H9 (cell line): Measurements from ENCODE around the gene USP5. TPM values are rescaled to one million over a fixed set of nuclear protein-coding genes. Genes with fewer than 3 reads are reported as not detected.

ENCODE experiments used
- DNase-seq: peaks from one replicate; pipeline ENCODE4 v3.0.0-alpha.2; 2017
- H2AFZ ChIP-seq: one replicate; pipeline ENCODE4 v1.6.1; 2013; ENCODE audit warnings: mild to moderate bottlenecking, low read length, control low read depth, moderate library complexity
- H2AK5ac ChIP-seq: 2 replicates; pipeline ENCODE4 v1.6.1; 2013; ENCODE audit warnings: low read length, control low read depth, mixed read lengths; ENCODE audit not compliant: insufficient read length
- H2BK120ac ChIP-seq: one replicate; pipeline ENCODE4 v1.6.1; 2013; ENCODE audit warnings: low read depth, mild to moderate bottlenecking, low read length, control low read depth, inconsistent platforms; ENCODE audit not compliant: poor library complexity, severe bottlenecking
- H2BK12ac ChIP-seq: 2 replicates; pipeline ENCODE4 v1.6.1; 2013; ENCODE audit warnings: low read length, control low read depth, mixed read lengths, low read depth; ENCODE audit not compliant: insufficient read length
- H2BK15ac ChIP-seq: 2 replicates; pipeline ENCODE4 v1.6.1; 2013; ENCODE audit warnings: low read depth, low read length, control low read depth
- H2BK20ac ChIP-seq: one replicate; pipeline ENCODE4 v1.6.1; 2013; ENCODE audit warnings: low read depth, mild to moderate bottlenecking, low read length, control low read depth, inconsistent platforms; ENCODE audit not compliant: poor library complexity, severe bottlenecking
- H2BK5ac ChIP-seq: 2 replicates; pipeline ENCODE4 v1.6.1; 2013; ENCODE audit warnings: low read length, control low read depth, mixed read lengths; ENCODE audit not compliant: insufficient read length
- H3K14ac ChIP-seq: 2 replicates; pipeline ENCODE4 v1.6.1; 2013; ENCODE audit warnings: low read length, control low read depth; ENCODE audit not compliant: insufficient read depth
- H3K18ac ChIP-seq: 2 replicates; pipeline ENCODE4 v1.6.1; 2013; ENCODE audit warnings: low read depth, mild to moderate bottlenecking, mixed read lengths, low read length, control low read depth; ENCODE audit not compliant: insufficient read length
- H3K23ac ChIP-seq: 2 replicates; pipeline ENCODE4 v1.6.1; 2013; ENCODE audit warnings: low read length, control low read depth, mixed read lengths, low read depth; ENCODE audit not compliant: insufficient read length
- H3K23me2 ChIP-seq: 2 replicates; pipeline ENCODE4 v1.6.1; 2013; ENCODE audit warnings: low read depth, mild to moderate bottlenecking, mixed read lengths, low read length, control low read depth; ENCODE audit not compliant: insufficient read length, poor library complexity, severe bottlenecking
- H3K27ac ChIP-seq: 2 replicates; pipeline ENCODE4 v1.5.1; 2013; ENCODE audit warnings: low read length, control low read depth, mixed read lengths, low read depth; ENCODE audit not compliant: insufficient read length
- H3K27me3 ChIP-seq: 2 replicates; pipeline ENCODE4 v1.6.1; 2013; ENCODE audit warnings: low read length, control low read depth, inconsistent platforms; ENCODE audit not compliant: insufficient read depth
- H3K4ac ChIP-seq: 2 replicates; pipeline ENCODE4 v1.6.1; 2013; ENCODE audit warnings: low read depth, mild to moderate bottlenecking, control low read depth, inconsistent platforms, low read length, moderate library complexity
- H3K4me1 ChIP-seq: 2 replicates; pipeline ENCODE4 v1.6.1; 2013; ENCODE audit warnings: low read length, control low read depth, inconsistent platforms; ENCODE audit not compliant: insufficient read depth
- H3K4me2 ChIP-seq: 2 replicates; pipeline ENCODE4 v1.6.1; 2013; ENCODE audit warnings: low read length, control low read depth, mixed read lengths; ENCODE audit not compliant: insufficient read length, insufficient read depth
- H3K56ac ChIP-seq: 2 replicates; pipeline ENCODE4 v1.6.1; 2013; ENCODE audit warnings: low read depth, mild to moderate bottlenecking, mixed read lengths, low read length, control low read depth; ENCODE audit not compliant: insufficient read length
- H3K79me1 ChIP-seq: 2 replicates; pipeline ENCODE4 v1.6.1; 2013; ENCODE audit warnings: low read depth, mild to moderate bottlenecking, moderate library complexity, low read length, control low read depth, inconsistent platforms; ENCODE audit not compliant: insufficient read depth, poor library complexity, severe bottlenecking
- H3K79me2 ChIP-seq: 2 replicates; pipeline ENCODE4 v1.6.1; 2013; ENCODE audit warnings: low read length, control low read depth, inconsistent platforms; ENCODE audit not compliant: insufficient read depth
- H3K9ac ChIP-seq: 2 replicates; pipeline ENCODE4 v1.6.1; 2013; ENCODE audit warnings: low read length, control low read depth, mixed read lengths; ENCODE audit not compliant: insufficient read length; ENCODE audit errors: extremely low read depth
- H3K9me3 ChIP-seq: one replicate; pipeline ENCODE4 v1.6.1; 2013; ENCODE audit warnings: low read depth, low read length, inconsistent platforms; ENCODE audit not compliant: control insufficient read depth
- H3T11ph ChIP-seq: one replicate; pipeline ENCODE4 v1.6.1; 2013; ENCODE audit warnings: mild to moderate bottlenecking, low read length, control low read depth, inconsistent platforms
- H4K20me1 ChIP-seq: one replicate; pipeline ENCODE4 v1.6.1; 2013; ENCODE audit not compliant: control insufficient read depth, insufficient read length, insufficient read depth
- H4K5ac ChIP-seq: 2 replicates; pipeline ENCODE4 v1.6.1; 2013; ENCODE audit warnings: low read depth, mild to moderate bottlenecking, mixed read lengths, low read length, control low read depth; ENCODE audit not compliant: insufficient read length
- H4K8ac ChIP-seq: replicated peaks from 2 replicates; pipeline ENCODE4 v1.6.1; 2013; ENCODE audit warnings: low read length, control low read depth, mixed read lengths, low read depth; ENCODE audit not compliant: insufficient read length
- H4K91ac ChIP-seq: 2 replicates; pipeline ENCODE4 v1.6.1; 2013; ENCODE audit warnings: low read depth, mild to moderate bottlenecking, moderate library complexity, mixed read lengths, low read length, control low read depth; ENCODE audit not compliant: insufficient read length
- H3K27ac Mint-ChIP-seq, 3 experiments: 2 replicates in 2 of 3; 3 replicates in 1 of 3; pipeline ENCODE4 v1.8.0; 2020 to 2021; ENCODE audit warnings: mixed read lengths in 3 of 3, mild to moderate bottlenecking in 1 of 3, moderate library complexity in 1 of 3
- H3K27me3 Mint-ChIP-seq: 2 replicates; pipeline ENCODE4 v1.8.0; 2021; ENCODE audit warnings: low read depth, mild to moderate bottlenecking, moderate library complexity, mixed read lengths
- H3K36me3 Mint-ChIP-seq, 3 experiments: 2 replicates in 2 of 3; 3 replicates in 1 of 3; pipeline ENCODE4 v1.8.0; 2020 to 2021; ENCODE audit warnings: low read depth in 3 of 3, mixed read lengths in 3 of 3; ENCODE audit not compliant: insufficient read depth in 1 of 3
- H3K4me1 Mint-ChIP-seq, 2 experiments: 2 replicates each; pipeline ENCODE4 v1.8.0; 2020; ENCODE audit warnings: mixed read lengths in 2 of 2
- H3K4me3 Mint-ChIP-seq, 2 experiments: 2 replicates in 1 of 2; 3 replicates in 1 of 2; pipeline ENCODE4 v1.8.0; 2020 to 2021; ENCODE audit warnings: mild to moderate bottlenecking in 2 of 2, mixed read lengths in 2 of 2, moderate library complexity in 1 of 2
- H3K9me3 Mint-ChIP-seq, 2 experiments: 2 replicates in 1 of 2; 3 replicates in 1 of 2; pipeline ENCODE4 v1.8.0; 2020; ENCODE audit warnings: mild to moderate bottlenecking in 2 of 2, mixed read lengths in 2 of 2, moderate library complexity in 1 of 2
- WGBS: extraction: QIAGEN DNeasy Blood & Tissue Kit; methylation state at CpG from one replicate; pipeline ENCODE4 v1.1.7; 2013; ENCODE audit warnings: missing lambda C conversion rate, low lambda C conversion rate, mixed read lengths; ENCODE audit not compliant: insufficient read length; ENCODE audit errors: extremely low coverage; 5-methylcytosine and 5-hydroxymethylcytosine counted together
- total RNA-seq: library from RNA; stranded (reverse); gene quantifications from 2 replicates; pipeline ENCODE4 v1.2.1, GENCODE V29; 2021
- TF ChIP-seq, protein P1 (sequence below): fragments of 200-600 bp; sonication (generic); conservative IDR thresholded peaks from 3 replicates; pipeline ENCODE4 v1.8.0; 2021; ENCODE audit warnings: antibody characterized with exemption, mild to moderate bottlenecking

Gene USP5
- total RNA-seq, 1 experiment from 2014 or later, result 143 TPM

DNA sequence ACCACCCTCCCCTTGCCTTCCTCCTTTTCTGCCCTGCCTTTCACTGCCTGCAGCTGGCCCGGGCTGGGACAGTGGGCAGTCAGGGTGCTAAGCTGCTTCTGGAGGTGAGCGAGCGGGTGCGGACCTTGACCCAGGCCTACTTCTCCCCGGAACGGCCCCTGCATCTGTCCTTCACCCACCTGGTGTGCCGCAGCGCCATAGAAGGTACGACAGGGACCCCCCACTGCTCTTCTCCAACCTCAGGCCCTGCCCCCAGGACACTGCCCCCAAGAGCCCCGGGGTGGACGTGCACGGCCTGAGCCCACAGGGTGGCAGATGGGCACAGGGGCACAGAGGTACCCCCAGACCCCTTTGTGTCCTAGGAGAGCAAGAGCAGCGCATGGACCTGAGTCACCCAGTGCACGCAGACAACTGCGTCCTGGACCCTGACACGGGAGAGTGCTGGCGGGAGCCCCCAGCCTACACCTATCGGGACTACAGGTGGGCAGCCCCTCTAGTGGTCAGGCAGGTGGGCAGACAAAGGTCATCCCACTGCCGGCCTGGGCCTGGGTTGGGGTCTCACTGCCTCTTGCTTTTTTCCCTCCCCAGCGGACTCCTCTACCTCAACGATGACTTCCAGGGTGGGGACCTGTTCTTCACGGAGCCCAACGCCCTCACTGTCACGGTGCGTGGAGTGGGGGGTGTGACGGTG, 14.4 kb upstream of the USP5 start:
- Histone ChIP-seq H3K27me3 (no peaks in the 10 kb centered on the region), H3T11ph (no peak overlapping the region), H2BK120ac (no peak overlapping the region), H3K23me2 (no peaks in the 10 kb centered on the region), H2BK20ac (no peak overlapping the region), H2BK12ac (no peak overlapping the region), H2BK5ac (no peak overlapping the region), H3K4me2 (no peak overlapping the region), H3K56ac (no peak overlapping the region), H4K91ac (no peak overlapping the region), H2AFZ (no peak overlapping the region), H4K5ac (no peak overlapping the region), H3K18ac (no peak overlapping the region), H4K20me1 (no peaks in the 10 kb centered on the region), H2AK5ac (no peak overlapping the region), H3K14ac (no peak overlapping the region), H4K8ac (no peak overlapping the region), H3K4ac (no peak overlapping the region), H3K79me1 (no peaks in the 10 kb centered on the region), H3K79me2 (no peaks in the 10 kb centered on the region), H3K9ac (no peak overlapping the region), H3K23ac (no peak overlapping the region), H3K9me3 (no peaks in the 10 kb centered on the region), H3K27ac (no peak overlapping the region), H3K4me1 (no peaks in the 10 kb centered on the region), H2BK15ac (no peak overlapping the region)
- H3K27ac Mint-ChIP-seq, result no peak overlapping the region
- WGBS, result no CpG with 5 or more reads among the region's 26 CpGs
- H3K4me3 Mint-ChIP-seq, result no peak overlapping the region
- peaks cover 4 to 26% of the 10 kb centered on the region in 2 experiments; a peak in 3 of 4 replicates for H3K4me1 Mint-ChIP-seq
- DNase-seq, result no peak
- H3K36me3 Mint-ChIP-seq, result peaks cover 27 to 68% (median 66%) of the 10 kb centered on the region in 3 experiments; a peak in 6 of 7 replicates
- no peaks in the 10 kb centered on the region; a peak in 1 of 5 replicates for H3K9me3 Mint-ChIP-seq
- TF ChIP-seq, protein P1, sequence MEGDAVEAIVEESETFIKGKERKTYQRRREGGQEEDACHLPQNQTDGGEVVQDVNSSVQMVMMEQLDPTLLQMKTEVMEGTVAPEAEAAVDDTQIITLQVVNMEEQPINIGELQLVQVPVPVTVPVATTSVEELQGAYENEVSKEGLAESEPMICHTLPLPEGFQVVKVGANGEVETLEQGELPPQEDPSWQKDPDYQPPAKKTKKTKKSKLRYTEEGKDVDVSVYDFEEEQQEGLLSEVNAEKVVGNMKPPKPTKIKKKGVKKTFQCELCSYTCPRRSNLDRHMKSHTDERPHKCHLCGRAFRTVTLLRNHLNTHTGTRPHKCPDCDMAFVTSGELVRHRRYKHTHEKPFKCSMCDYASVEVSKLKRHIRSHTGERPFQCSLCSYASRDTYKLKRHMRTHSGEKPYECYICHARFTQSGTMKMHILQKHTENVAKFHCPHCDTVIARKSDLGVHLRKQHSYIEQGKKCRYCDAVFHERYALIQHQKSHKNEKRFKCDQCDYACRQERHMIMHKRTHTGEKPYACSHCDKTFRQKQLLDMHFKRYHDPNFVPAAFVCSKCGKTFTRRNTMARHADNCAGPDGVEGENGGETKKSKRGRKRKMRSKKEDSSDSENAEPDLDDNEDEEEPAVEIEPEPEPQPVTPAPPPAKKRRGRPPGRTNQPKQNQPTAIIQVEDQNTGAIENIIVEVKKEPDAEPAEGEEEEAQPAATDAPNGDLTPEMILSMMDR, result no peak
- no peaks in the 10 kb centered on the region for H3K27me3 Mint-ChIP-seq
